ENCODE measurements around the gene TFAP2A. TPM values are rescaled to one million over a fixed set of nuclear protein-coding genes. Genes with fewer than 3 reads are reported as not detected.

TFAP2A gene
- total RNA-seq, 1 experiment from 2014 or later: 0.34 TPM

DNA sequence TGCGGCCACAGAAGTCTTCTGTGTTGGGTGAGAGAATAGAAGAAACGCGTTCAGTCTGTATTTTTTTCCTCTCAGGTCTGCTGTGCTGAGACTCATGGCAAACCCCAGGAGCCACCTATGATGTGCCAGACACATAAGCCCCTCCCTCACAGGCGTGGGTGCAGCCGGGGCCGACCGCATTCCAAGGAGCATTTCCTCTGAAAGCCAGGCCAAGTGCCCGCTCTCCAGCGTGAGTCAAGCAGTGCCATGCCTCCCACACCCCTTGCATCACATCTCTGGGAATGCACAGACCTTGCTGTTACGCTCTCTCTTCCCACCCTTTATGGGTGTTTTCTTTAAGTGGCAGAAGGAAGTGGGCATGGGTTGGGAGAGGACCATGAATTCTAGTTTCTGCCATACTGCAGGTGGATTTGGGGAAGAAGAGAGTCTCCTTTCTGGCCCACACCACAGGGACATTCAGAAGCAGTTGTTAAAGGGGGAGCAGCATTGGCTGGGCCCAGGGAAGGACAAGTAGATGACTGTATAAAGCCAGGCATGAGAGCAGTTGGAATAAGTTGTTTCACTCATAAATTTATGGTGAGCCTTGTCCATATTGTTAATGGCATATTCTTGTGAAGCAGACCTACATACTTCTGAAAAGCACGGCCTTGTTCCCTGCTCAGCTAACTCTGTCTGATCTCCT is 37.1 kb upstream of the TFAP2A start:
- no peaks in the 10 kb centered on the region for H3K9me2 ChIP-seq (replicated peaks; ENCODE audit: insufficient read depth, low read length)
- no peak overlapping the region for H3K4me2 ChIP-seq (ENCODE audit: low read depth, low read length, poor library complexity, severe bottlenecking)
- H3K79me2 ChIP-seq (ENCODE audit: low read length): no peaks in the 10 kb centered on the region
- H3K4me3 ChIP-seq (ENCODE audit: low read length): no peak overlapping the region
- no peak overlapping the region for H2AFZ ChIP-seq (ENCODE audit: low read length)
- H3K4me1 ChIP-seq (ENCODE audit: low read length): no peaks in the 10 kb centered on the region
- no peak overlapping the region for H3K27ac ChIP-seq (ENCODE audit: low read length)
- H3K9ac ChIP-seq (ENCODE audit: low read length): no peak overlapping the region
- H3K36me3 ChIP-seq (ENCODE audit: insufficient read depth, low read length): no peaks in the 10 kb centered on the region
- H3K27me3 ChIP-seq (ENCODE audit: low read length): no peaks in the 10 kb centered on the region
- H4K20me1 ChIP-seq (ENCODE audit: insufficient read depth, low read depth, low read length): no peaks in the 10 kb centered on the region
- no peaks in the 10 kb centered on the region for H3K9me3 ChIP-seq (ENCODE audit: low read length)
- DNase-seq: no peak

DNA sequence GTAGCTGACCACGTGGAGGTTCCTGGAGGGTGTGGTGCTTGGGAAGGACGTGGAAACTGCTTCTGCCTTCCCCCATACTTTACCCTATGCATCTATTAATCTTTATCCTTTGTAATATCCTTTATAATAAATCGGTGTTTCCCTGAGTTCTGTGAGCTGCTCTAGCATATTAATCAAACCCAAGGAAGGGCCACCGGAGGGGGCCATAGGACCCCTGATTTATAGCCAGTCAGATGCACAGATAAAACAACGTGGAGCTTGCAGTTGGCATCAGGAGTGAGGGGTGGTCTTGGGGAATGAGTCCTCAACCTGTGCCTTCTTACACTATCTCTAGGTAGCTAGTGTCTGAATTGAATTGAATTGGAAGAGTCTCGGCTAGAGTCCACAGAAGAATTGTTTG is 36.5 kb upstream of the TFAP2A start:
- Histone ChIP-seq H3K9ac (ENCODE audit: low read length) (no peak overlapping the region), H3K4me2 (ENCODE audit: low read depth, low read length, poor library complexity, severe bottlenecking) (no peak overlapping the region), H3K27me3 (ENCODE audit: low read length) (no peaks in the 10 kb centered on the region)

GRCh38 chr6:10449751-10450150 is 34.9 kb upstream of the TFAP2A start:
- H4K20me1 ChIP-seq (ENCODE audit: insufficient read depth, low read depth, low read length): no peaks in the 10 kb centered on the region
- DNase-seq: no peak
- H3K79me2 ChIP-seq (ENCODE audit: low read length): no peaks in the 10 kb centered on the region
- no peaks in the 10 kb centered on the region for H3K9me2 ChIP-seq (replicated peaks; ENCODE audit: insufficient read depth, low read length)
- no peaks in the 10 kb centered on the region for H3K36me3 ChIP-seq (ENCODE audit: insufficient read depth, low read length)
- H3K4me3 ChIP-seq (ENCODE audit: low read length): no peak overlapping the region
- no peak overlapping the region for H2AFZ ChIP-seq (ENCODE audit: low read length)
- no peaks in the 10 kb centered on the region for H3K27me3 ChIP-seq (ENCODE audit: low read length)
- H3K4me2 ChIP-seq (ENCODE audit: low read depth, low read length, poor library complexity, severe bottlenecking): no peak overlapping the region
- no peaks in the 10 kb centered on the region for H3K4me1 ChIP-seq (ENCODE audit: low read length)
- H3K9me3 ChIP-seq (ENCODE audit: low read length): no peaks in the 10 kb centered on the region
- H3K9ac ChIP-seq (ENCODE audit: low read length): no peak overlapping the region
- H3K27ac ChIP-seq (ENCODE audit: low read length): no peak overlapping the region

More for the DNA sequence above, 36.5 kb upstream of the TFAP2A start:
- Histone ChIP-seq H3K4me1 (ENCODE audit: low read length) (no peaks in the 10 kb centered on the region), H3K9me2 (replicated peaks; ENCODE audit: insufficient read depth, low read length) (no peaks in the 10 kb centered on the region), H3K4me3 (ENCODE audit: low read length) (no peak overlapping the region), H3K9me3 (ENCODE audit: low read length) (no peaks in the 10 kb centered on the region), H2AFZ (ENCODE audit: low read length) (no peak overlapping the region), H3K27ac (ENCODE audit: low read length) (no peak overlapping the region), H4K20me1 (ENCODE audit: insufficient read depth, low read depth, low read length) (no peaks in the 10 kb centered on the region), H3K79me2 (ENCODE audit: low read length) (no peaks in the 10 kb centered on the region), H3K36me3 (ENCODE audit: insufficient read depth, low read length) (no peaks in the 10 kb centered on the region)
- DNase-seq: no peak

- H3K4me1 ChIP-seq (ENCODE audit: low read length): no peaks in the 10 kb centered on the region
- no peaks in the 10 kb centered on the region for H4K20me1 ChIP-seq (ENCODE audit: insufficient read depth, low read depth, low read length)
- no peak overlapping the region for H3K27ac ChIP-seq (ENCODE audit: low read length)
- no peak overlapping the region for H3K4me2 ChIP-seq (ENCODE audit: low read depth, low read length, poor library complexity, severe bottlenecking)
- H3K27me3 ChIP-seq (ENCODE audit: low read length): no peaks in the 10 kb centered on the region
- no peak for DNase-seq
- H3K79me2 ChIP-seq (ENCODE audit: low read length): no peaks in the 10 kb centered on the region
- H3K9me2 ChIP-seq (replicated peaks; ENCODE audit: insufficient read depth, low read length): no peaks in the 10 kb centered on the region
- H2AFZ ChIP-seq (ENCODE audit: low read length): no peak overlapping the region
- no peaks in the 10 kb centered on the region for H3K9me3 ChIP-seq (ENCODE audit: low read length)
- no peak overlapping the region for H3K4me3 ChIP-seq (ENCODE audit: low read length)
- no peak overlapping the region for H3K9ac ChIP-seq (ENCODE audit: low read length)
- no peaks in the 10 kb centered on the region for H3K36me3 ChIP-seq (ENCODE audit: insufficient read depth, low read length)
These were observed 33.2 kb upstream of the TFAP2A start for GRCh38 chr6:10448096-10448495.

DNA sequence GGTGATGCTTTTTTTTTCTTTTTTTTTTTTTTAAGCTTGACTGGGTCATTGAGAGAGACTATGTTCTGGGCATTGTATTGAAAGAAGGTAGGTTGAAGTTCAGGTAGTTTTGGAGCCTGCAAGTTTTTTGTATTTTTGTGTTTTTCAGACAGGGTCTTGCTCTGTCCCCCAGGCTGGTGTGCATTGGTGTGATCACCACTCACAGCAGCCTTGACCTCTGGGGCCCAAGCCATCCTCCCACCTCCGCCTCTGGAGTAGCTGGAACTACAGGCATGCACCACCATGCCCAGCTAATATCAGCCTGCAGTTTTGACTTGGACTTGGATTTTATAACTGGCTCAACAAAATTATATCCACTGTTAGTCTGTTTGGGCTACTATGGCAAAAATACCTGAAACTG is 31.7 kb upstream of the TFAP2A start:
- no peaks in the 10 kb centered on the region for H3K36me3 ChIP-seq (ENCODE audit: insufficient read depth, low read length)
- no peak overlapping the region for H2AFZ ChIP-seq (ENCODE audit: low read length)
- no peak for DNase-seq

GRCh38 chr6:10441655-10442009 is 26.8 kb upstream of the TFAP2A start:
- no peak overlapping the region for H3K9ac ChIP-seq (ENCODE audit: low read length)

More for the DNA sequence above, 31.7 kb upstream of the TFAP2A start:
- H3K27ac ChIP-seq (ENCODE audit: low read length): no peak overlapping the region
- H3K4me1 ChIP-seq (ENCODE audit: low read length): no peaks in the 10 kb centered on the region
- H3K9me2 ChIP-seq (replicated peaks; ENCODE audit: insufficient read depth, low read length): no peaks in the 10 kb centered on the region
- no peak overlapping the region for H3K4me3 ChIP-seq (ENCODE audit: low read length)
- no peaks in the 10 kb centered on the region for H4K20me1 ChIP-seq (ENCODE audit: insufficient read depth, low read depth, low read length)
- no peaks in the 10 kb centered on the region for H3K27me3 ChIP-seq (ENCODE audit: low read length)
- H3K9me3 ChIP-seq (ENCODE audit: low read length): no peaks in the 10 kb centered on the region
- no peaks in the 10 kb centered on the region for H3K79me2 ChIP-seq (ENCODE audit: low read length)
- no peak overlapping the region for H3K9ac ChIP-seq (ENCODE audit: low read length)
- H3K4me2 ChIP-seq (ENCODE audit: low read depth, low read length, poor library complexity, severe bottlenecking): no peak overlapping the region

DNA sequence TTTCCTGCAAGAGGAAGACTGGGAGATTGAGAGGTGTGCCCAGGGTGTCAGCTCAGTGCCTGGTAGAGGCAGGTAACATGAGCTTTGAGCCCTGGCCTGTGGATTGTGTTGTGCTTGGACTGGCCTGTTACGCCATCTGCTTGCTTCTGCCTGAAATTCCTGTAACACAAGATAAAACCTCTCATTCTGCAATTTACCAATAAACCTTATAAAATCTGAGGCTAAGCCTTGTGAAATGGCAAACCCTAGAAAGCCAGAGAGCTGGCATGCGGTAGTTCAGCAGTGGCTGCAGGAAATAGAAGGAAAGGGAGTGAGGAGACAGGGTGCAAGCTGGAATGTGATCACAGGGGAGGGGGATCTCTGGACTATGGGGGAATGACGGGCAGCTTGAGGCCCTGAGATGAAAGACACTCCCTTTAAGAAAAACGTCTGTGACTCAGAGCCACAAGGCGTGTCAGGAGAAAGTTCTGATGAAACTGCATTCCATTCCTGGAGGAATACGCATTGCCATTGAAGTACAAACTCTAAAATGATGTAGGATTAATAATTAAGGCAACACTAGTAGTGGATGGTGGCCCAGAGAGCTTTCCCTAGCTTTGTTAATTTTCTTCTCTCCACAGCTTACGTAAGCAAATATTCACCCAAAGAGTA is 26.3 kb upstream of the TFAP2A start:
- Histone ChIP-seq H3K9ac (ENCODE audit: low read length) (no peak overlapping the region), H3K4me1 (ENCODE audit: low read length) (no peaks in the 10 kb centered on the region), H3K4me3 (ENCODE audit: low read length) (no peak overlapping the region), H3K79me2 (ENCODE audit: low read length) (no peaks in the 10 kb centered on the region), H3K27me3 (ENCODE audit: low read length) (no peaks in the 10 kb centered on the region), H3K4me2 (ENCODE audit: low read depth, low read length, poor library complexity, severe bottlenecking) (no peak overlapping the region), H2AFZ (ENCODE audit: low read length) (no peak overlapping the region), H3K36me3 (ENCODE audit: insufficient read depth, low read length) (no peaks in the 10 kb centered on the region), H3K9me3 (ENCODE audit: low read length) (no peaks in the 10 kb centered on the region), H4K20me1 (ENCODE audit: insufficient read depth, low read depth, low read length) (no peaks in the 10 kb centered on the region), H3K9me2 (replicated peaks; ENCODE audit: insufficient read depth, low read length) (no peaks in the 10 kb centered on the region), H3K27ac (ENCODE audit: low read length) (no peak overlapping the region)
- DNase-seq: no peak

More at GRCh38 chr6:10441655-10442009, 26.8 kb upstream of the TFAP2A start:
- H3K4me1 ChIP-seq (ENCODE audit: low read length): no peaks in the 10 kb centered on the region
- H3K79me2 ChIP-seq (ENCODE audit: low read length): no peaks in the 10 kb centered on the region
- no peaks in the 10 kb centered on the region for H3K36me3 ChIP-seq (ENCODE audit: insufficient read depth, low read length)
- H2AFZ ChIP-seq (ENCODE audit: low read length): no peak overlapping the region
- no peaks in the 10 kb centered on the region for H3K9me2 ChIP-seq (replicated peaks; ENCODE audit: insufficient read depth, low read length)
- no peak overlapping the region for H3K27ac ChIP-seq (ENCODE audit: low read length)
- DNase-seq: no peak
- no peaks in the 10 kb centered on the region for H3K27me3 ChIP-seq (ENCODE audit: low read length)
- H3K4me3 ChIP-seq (ENCODE audit: low read length): no peak overlapping the region
- H3K9me3 ChIP-seq (ENCODE audit: low read length): no peaks in the 10 kb centered on the region
- H4K20me1 ChIP-seq (ENCODE audit: insufficient read depth, low read depth, low read length): no peaks in the 10 kb centered on the region
- H3K4me2 ChIP-seq (ENCODE audit: low read depth, low read length, poor library complexity, severe bottlenecking): no peak overlapping the region

GRCh38 chr6:10437891-10438290 is 23.0 kb upstream of the TFAP2A start:
- no peak overlapping the region for H3K4me3 ChIP-seq (ENCODE audit: low read length)
- no peak overlapping the region for H3K4me2 ChIP-seq (ENCODE audit: low read depth, low read length, poor library complexity, severe bottlenecking)
- H3K9me3 ChIP-seq (ENCODE audit: low read length): no peaks in the 10 kb centered on the region
- no peaks in the 10 kb centered on the region for H3K36me3 ChIP-seq (ENCODE audit: insufficient read depth, low read length)
- peaks cover 9% of the 10 kb centered on the region for H3K4me1 ChIP-seq (ENCODE audit: low read length)
- no peaks in the 10 kb centered on the region for H3K9me2 ChIP-seq (replicated peaks; ENCODE audit: insufficient read depth, low read length)
- no peak overlapping the region for H2AFZ ChIP-seq (ENCODE audit: low read length)
- H3K27ac ChIP-seq (ENCODE audit: low read length): no peak overlapping the region
- no peak for DNase-seq
- H3K27me3 ChIP-seq (ENCODE audit: low read length): no peaks in the 10 kb centered on the region
- no peaks in the 10 kb centered on the region for H3K79me2 ChIP-seq (ENCODE audit: low read length)
- H3K9ac ChIP-seq (ENCODE audit: low read length): no peak overlapping the region
- no peaks in the 10 kb centered on the region for H4K20me1 ChIP-seq (ENCODE audit: insufficient read depth, low read depth, low read length)
